Prostate gland (tissue), 2 donors: ENCODE results near the gene ZNF140.

Experiments
- CTCF ChIP-seq, 4 experiments: fragments of 200-600 bp in 2 of 4; fragments of 450-650 bp in 2 of 4; sonication (generic) in 2 of 4; IDR thresholded peaks; 1 replicate in 3 of 4; 2 replicates in 1 of 4; pipeline ENCODE4 v1.5.1; 2016 to 2019; ENCODE audit warnings: antibody characterized with exemption in 4 of 4, mild to moderate bottlenecking in 2 of 4, moderate library complexity in 2 of 4
- POLR2A ChIP-seq: fragments of 450-650 bp; IDR thresholded peaks from one replicate; pipeline ENCODE4 v1.6.1; 2016; ENCODE audit warnings: antibody characterized with exemption, mild to moderate bottlenecking

DNA sequence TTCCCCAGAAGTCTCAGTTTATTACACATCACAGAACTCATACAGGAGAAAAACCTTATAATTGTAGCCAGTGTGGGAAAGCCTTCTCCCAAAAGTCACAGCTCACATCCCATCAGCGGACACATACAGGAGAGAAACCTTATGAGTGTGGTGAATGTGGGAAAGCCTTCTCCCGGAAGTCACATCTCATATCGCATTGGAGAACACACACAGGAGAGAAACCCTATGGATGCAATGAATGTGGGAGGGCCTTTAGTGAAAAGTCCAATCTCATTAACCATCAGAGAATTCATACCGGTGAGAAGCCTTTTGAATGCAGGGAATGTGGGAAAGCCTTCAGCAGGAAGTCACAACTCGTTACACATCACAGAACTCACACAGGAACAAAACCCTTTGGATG is 23.3 kb upstream of the ZNF140 start:
- TF ChIP-seq POLR2A, result no peak
- TF ChIP-seq CTCF (IDR thresholded peaks at IDR 0.05), result no peak
